Stimulated activated CD8-positive, alpha-beta memory T cell treated with anti-CD3 and anti-CD28 coated beads, Interleukin-7, amount 100 ng/mL, for 48 hours (primary cell): ENCODE results near the gene MGAT5B.
"Not testable (repeated sequence)": the region's sequence is repeated elsewhere in the genome, so short reads cannot be mapped to it uniquely, and the experiment has no call there.

ENCODE experiments used
- DNase-seq, 2 donors: peaks; one replicate each; pipeline ENCODE4 v3.0.0-alpha.2; 2020; ENCODE audit warnings: low read depth in 1 of 2; ENCODE audit errors: extremely low read depth in 1 of 2

The MGAT5B gene, protein sequence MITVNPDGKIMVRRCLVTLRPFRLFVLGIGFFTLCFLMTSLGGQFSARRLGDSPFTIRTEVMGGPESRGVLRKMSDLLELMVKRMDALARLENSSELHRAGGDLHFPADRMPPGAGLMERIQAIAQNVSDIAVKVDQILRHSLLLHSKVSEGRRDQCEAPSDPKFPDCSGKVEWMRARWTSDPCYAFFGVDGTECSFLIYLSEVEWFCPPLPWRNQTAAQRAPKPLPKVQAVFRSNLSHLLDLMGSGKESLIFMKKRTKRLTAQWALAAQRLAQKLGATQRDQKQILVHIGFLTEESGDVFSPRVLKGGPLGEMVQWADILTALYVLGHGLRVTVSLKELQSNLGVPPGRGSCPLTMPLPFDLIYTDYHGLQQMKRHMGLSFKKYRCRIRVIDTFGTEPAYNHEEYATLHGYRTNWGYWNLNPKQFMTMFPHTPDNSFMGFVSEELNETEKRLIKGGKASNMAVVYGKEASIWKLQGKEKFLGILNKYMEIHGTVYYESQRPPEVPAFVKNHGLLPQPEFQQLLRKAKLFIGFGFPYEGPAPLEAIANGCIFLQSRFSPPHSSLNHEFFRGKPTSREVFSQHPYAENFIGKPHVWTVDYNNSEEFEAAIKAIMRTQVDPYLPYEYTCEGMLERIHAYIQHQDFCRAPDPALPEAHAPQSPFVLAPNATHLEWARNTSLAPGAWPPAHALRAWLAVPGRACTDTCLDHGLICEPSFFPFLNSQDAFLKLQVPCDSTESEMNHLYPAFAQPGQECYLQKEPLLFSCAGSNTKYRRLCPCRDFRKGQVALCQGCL

DNA sequence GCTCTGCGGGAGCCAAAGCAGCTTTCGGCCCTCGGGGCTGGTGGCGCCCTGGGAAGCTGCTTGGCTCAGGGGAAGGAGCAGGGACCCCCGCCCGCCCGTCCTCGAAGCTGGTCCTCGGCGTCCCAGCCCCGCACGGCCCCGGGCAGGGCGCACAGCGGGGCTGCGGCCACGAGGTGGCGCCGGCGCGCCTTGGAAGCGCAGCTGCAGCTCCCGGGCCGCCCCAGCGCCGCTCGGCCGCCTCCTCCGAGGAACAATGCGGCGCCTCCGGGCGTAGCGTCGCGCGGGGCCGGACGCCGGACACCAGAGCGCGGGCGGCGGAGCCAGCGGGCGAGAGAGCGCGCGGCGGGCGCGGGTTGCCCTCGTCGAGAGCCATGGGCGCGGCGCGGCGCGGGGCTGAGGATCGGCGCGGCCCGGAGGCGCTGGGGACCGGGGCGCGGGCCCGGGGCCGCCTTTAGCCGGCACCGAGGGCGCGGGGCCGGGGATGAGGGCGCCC, at the start of gene MGAT5B:
TSS of gene MGAT5B (plus strand) at position 229 of the 493 bp plus-strand sequence. CDS start 626 bp downstream, outside the sequence.
- DNase-seq: peak; percentile 36 to 45

DNA sequence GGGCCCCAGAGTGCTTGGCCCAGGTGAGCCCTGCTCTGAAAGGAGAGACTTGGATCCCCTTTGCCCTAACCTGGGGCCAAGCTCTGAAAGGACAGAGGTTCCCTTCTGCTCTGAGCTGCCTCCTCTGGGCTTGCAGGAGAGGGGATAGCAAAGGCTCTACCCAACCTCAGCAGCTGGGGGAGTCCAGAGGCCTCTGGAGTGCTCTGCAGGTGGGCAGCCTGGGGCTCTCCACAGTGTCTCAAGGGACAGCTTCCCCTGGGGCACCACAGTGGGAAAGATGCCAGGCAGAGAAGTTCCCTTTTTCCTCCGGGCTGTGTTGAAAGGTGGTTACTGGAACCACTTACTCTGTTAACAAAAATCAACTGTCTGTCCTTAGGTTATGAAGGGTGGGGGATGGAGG, 48.2 kb upstream of the MGAT5B start:
- DNase-seq: no peak

DNA sequence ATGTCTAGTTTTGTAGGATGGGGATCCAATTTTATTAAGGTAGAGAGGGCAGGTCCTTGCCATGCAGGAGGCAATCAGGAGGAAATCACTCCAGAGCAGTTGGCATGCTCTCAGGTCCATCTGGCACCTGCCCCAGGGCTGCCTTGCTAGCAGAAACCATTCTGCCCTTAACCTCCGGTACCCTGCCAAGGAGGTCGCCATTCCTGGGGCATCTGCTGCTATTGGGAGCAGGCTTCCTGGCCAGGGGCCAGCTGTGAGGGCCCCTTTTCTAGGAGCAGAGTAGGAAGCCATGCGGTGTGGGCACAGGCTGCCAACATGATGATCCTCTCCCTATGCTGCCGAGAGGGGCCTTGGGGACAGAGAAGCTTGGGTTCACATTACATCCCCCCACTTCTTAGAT, 47.6 kb upstream of the MGAT5B start:
- no peak for DNase-seq

DNA sequence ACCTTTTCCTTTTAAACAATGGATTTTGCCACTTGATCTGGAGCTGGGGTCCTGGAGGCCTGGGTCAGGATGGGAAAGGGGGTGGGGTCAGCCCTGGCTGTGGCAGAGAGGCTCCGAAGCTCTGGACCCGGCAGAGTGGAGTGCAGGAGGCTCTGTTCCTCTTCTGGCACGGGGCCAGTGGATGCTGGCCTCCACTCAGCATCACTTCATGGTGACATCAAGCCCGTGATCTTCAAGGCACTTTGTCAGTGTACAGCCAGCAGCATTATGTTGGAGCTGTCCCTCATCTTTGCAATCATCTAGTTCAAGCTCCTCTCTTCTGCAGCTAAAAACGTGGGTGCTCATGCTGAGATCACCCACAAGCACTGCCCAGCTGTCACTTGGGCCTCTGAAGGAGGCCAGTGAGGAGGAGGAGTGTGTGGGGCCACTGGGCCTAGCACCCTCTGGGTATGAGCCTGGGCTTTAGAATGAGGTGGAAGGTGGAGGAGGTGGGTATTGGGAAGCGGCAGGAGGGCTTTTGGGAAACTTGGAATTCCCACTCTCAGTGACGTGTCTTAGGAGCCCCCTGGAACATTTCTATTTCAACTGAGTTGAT, 45.9 kb upstream of the MGAT5B start:
- no peak for DNase-seq

DNA sequence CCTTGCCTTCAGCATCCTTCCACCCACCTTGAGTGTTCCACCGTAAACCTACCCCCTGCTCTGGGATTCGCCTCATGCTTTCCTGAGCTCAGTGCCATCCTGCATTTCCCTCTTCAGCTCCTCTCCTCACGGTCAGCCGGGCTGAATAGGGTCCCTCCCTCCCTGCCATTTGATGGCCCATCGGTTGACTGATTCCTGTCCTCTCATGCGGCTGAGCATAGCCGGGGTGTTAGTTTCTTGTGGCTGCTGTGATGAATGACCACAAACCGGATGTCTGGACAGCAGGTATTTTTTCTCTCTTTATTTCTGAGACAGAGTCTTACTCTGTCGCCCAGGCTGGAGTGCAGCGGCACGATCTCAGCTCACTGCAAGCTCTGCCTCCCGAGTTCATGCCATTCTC, 44.1 kb upstream of the MGAT5B start:
- DNase-seq: no peak

DNA sequence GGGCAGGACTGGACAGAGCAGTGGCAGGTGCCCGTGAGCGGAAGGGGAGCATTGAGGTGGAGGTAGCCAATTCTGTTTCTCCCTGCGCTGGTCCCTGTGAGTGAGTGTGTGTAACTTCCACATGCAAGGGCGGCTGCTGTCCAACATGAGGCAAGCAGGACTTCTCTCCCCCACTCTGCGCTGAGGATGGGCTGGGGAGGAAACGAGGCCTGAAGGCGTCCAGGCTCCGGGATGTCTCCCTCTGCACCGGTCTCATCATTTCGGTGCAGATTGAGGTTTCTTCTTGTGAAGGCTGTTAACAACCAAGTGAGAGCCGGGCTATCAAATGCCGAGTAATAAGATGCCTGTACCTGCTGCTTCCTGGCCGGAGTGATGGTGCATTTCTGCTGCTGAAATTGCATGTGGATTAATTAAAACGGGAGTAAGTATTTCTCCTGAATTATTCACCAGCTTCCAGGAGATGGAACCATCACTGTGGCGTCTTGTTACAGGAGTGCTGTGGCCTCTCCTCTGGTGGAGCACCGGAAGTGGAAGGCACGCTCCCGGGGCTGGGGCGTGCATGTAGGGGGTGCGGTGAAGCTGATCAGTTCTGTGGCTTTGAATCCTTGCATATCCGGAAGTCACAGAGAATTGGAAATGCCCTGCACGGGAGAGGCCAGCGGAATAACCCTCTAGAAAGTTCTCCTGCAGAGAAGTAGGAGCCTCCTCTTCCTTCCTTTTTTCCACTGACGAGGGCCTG, 41.7 kb upstream of the MGAT5B start:
- DNase-seq: no peak

DNA sequence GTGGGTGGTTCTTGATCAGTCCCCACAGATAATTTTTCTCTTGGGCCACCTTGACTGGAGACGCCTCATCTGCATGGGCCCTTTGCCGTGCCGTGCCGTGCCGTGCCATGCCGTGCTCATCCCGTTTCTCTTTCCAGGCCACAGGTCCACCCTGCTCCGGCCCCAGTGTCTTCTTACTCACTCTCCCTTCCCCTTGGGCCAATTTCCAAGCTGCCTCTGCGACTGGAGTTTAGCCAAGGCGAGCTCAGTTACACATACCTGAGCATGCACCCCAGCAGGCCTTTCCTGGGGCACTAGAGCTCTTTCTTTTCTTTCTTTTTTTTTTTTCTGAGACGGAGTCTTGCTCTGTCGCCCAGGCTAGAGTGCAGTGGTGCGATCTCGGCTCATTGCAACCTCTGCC, 40.5 kb upstream of the MGAT5B start:
- DNase-seq: no peak

DNA sequence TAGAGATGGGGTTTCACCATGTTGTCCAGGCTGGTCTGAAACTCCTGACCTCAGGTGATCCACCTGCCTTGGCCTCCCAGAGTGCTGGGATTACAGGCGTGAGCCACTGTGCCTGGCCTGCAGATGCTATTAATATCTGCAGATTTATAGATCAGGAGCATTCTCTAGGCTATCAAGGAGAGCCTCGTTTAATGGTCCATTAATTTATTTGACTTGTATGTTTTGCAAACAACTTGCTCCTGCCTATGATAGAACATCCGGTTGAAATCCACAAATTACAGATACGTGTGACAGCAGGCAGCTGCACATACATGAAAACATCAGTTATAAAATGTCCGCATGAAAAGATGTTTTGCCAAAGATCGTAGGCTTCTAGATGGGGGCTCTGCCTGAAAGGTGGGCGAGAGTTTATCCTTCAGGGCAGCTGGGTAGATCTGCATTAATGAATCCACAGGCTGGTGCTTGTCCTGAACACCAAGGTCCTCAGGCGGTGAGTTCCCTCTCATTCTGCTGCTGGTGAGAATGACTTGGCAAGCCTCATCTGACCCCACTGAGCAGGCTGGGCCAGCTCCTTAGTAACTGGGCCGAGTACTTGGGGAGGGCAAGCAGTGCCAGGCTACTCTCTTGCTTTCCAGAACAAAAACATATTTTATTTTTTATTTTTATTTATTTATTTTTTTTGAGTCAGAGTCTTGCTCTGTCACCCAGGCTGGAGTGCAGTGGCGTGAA, 37.1 kb upstream of the MGAT5B start:
- DNase-seq: no peak

DNA sequence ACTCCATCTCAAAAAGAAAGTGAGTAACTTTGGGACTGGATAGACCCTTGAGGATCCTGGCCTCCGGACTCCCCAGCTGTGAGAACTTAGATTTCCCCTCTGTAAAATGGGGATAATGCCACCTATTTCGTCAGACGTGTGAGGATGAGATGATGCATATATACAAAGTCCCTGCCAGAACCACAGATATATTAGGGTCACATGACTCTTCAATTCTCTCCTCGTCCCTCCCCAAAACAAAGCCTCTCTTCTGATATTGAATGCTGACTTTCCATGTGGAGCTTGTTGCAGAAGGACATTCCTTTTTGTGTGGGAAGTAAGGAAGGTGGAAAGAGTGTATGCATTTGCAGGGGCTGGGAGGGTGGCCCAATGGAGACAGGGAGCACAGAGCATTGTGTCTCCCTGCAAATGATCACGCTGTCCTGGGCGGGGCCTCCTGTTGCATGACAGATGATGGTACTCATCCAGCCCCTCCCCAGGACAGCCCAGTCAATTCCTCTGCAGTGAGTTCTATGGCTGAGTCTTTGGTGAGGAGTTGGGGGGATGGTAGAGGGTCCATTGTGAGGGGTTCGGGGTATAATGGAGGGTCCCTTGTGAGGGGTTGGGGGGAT, 35.1 kb upstream of the MGAT5B start:
- no peak for DNase-seq

DNA sequence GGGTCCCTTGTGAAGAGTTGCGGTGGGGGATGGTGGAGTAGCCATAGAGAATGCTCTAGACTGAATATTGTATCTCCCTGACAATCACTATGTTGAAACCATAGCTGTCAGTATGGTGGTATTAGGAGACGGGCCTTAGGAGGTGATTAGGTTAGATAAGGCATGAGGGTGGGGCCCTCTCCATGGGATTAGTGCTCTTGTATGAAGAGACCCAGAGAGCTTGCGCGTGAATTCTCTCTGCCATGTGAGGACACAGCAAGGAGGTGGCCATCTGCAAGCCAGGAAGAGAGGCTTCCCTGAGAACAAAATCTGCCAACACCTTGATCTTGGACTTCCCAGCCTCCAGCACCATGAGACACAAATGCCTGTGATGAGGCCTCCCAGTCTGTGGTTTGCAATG, 34.5 kb upstream of the MGAT5B start:
- no peak for DNase-seq

DNA sequence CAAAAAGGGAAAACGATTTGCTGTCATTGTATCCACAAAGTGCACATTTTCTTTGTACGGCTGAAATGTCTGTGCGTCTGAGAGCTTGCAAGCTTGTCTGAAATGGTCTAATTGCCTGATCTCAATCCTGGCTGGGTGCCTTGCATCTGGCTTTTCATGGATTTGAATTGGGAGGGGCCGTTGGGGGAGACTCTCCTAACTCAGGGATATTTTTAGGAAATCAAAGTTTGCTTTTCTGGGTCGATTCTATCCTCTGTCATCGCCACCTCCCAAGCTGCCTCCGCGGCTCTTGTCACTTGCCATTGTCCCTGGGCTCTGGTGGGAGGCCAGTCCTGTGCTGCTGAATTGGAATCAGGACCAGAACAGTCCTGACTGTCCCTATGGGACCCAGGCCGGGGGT, 33.3 kb upstream of the MGAT5B start:
- DNase-seq: no peak

DNA sequence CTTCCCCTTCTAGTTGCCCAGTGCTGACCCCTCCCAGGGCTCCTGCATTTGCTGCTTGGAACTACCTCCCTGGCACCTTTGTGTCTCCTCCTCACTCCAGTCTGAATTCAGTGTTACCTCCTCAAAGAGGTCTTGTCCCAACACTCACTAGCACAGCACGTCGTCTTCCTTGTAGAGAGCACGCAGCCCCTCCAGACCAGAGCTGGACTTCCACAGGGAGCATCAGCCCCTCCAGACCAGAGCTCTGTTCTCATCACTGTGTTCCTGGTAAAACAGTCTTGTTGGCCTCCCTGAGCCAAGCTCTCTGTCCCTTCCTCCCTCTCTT, 27.8 kb upstream of the MGAT5B start:
- no peak for DNase-seq

DNA sequence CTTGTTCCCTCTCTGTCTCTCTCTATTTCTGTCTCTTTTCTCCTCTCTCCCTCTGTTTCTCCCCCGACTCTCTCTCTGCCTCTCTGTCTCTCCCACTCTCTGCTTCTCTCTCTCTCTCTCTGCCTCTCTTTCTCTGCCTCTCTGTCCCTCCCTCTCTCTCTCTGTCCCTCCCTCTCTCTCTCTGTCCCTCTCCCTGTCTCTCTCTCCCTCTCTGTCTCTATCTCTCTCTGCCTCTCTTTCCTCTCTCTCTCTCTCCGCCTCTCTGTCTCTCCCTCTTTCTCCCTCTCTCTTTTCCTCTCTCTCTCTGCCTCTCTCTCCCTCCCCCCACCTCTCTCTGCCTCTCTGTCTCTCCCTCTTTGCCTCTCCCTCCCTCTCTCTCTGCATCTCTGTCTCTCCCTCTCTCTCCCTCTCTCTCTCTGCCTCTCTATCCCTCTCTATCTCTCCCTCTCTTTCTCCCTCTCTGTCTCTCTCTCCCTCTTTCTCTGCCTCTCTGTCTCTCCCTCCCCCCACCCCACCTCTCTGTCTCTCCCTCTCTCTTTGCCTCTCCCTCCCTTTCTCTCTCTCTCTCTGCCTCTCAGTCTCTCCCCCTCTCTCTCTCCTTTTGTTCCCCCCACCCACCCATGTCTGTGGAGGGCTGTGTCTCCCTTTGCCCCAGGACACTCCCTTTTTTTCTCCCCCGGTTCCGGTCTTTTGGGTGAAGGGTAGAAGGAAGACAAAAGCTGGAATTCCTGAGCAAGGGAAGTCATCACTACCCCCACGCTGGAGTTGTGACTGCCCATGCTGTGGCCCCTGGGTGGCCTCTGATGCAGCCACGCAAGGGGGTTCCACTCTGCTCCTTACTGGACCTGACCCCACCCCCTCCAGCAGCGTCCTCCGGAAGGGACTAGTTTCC, 27.1 kb upstream of the MGAT5B start:
- no peak for DNase-seq

DNA sequence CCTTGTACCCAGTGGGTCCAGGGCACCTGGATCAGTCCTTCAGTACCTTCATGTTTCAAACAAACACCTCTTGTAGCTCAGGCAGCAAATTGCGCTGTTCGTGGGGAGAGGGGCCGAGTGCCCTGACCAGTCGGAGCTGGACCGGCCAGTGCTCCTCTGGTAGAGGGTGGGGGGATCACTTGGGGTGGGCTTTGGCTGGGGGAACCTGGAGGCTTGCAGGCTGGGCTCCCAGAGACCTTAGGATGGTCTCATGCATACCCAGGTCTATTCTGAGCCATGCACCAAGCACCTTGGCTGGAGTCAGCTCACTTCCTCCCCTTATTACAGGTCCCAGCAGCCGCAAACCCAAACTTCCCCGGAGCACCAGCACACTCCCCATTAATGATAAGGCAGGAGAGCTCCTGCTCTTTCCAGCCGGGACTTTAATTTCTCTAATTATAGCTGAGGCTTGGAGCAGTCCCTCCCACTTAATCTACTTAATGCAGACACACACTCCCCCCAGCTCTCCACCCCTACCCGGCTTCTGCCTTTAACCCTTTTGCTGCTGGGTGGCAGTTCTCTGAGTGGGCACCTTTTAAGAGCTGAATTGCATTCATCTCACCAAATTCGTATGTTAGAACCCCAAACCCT, 26.3 kb upstream of the MGAT5B start:
- no peak for DNase-seq

DNA sequence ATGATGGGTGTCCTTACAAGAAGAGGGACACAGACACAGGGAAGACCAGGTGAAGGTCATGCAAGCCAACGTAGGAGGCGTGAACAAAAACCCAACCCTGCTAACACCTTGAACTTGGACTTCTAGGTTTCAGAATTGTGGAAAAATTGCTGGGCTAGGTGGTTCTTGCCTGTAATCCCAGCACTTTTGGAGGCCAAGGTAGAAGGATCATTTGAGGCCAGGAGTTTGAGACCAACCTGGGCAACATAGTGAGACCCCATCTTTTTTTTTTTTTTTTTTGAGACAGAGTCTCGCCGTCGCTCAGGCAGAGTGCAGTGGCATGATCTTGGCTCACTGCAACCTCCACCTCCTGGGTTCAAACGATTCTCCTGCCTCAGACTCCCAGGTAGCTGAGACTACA, 25.1 kb upstream of the MGAT5B start:
- not testable (repeated sequence) for DNase-seq

DNA sequence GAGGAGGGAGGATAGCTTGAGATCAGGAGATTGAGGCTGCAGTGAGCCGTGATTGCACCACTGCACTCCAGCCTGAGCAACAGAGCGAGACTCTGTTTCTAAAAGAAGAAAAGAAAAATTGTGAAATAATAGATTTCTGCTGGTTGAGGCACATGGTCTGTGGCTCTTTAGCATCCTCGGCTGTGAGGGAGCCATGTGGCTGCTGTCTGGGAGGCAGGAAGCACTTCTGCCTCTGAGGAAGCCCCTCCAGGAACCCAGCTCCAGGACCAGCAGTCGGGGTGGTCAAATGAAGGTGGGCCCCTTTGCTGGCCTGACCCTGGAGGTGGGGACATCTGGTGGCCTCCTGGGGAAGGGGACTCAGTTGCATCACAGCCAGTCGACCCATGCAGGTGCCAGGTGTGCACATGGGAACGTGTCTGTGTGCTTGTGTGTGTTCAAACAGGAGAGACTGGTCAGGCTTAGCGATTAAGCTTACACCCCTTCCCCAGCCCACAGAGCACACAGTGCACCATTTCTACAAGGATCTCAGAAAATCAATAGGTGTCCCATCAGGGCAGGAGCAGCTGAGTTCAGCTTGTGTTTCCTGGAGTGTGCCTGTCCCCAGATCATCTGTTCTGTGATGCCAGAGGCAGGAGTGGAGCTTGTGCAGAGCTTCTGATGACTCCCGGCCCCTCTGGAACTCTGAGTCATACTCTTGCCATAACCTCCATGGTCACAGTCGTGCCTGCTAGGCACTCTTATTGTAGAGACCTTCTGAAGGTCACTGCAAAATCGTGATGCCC, 24.3 kb upstream of the MGAT5B start:
- no peak for DNase-seq

DNA sequence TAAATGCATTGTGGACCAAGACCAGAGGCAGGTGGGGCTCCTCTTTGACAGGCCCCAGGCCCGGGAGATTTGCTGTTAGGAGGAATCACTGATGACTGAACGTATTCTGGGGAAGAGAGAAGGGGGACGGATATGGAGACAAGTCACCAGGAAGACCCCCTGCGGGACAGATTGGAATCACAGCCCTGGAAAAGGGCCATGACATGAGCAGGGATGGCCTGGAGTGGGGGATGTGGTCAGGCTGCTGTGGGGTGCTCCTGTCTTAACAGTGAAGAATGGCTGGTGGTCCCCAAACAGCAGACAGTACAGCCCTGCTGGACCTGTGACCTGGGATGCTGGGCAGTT, 23.7 kb upstream of the MGAT5B start:
- DNase-seq: no peak

DNA sequence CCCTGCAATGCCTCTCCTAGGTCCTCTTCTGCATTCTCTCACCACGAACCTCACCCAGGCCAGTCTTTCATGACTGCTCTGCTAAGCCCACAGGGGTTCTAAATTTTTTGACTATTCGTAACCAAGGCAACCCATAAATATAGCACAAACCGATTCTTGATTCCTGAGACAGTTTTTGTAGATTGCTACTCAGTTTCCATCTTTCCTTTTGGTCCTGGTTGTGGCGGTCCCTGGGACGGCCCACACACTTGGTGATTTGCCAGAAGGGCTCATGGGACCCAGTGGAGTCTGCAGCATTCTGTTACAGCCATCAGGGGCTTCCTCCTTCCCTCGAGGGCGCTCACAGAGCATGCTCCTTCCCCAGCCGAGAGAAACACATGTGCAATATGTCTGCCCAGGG, 23.4 kb upstream of the MGAT5B start:
- no peak for DNase-seq
